T-helper 2 cell treated with Interferon-gamma antibody and Interleukin-4, amounts not matched to agents 5 μg/mL and 100 μg/mL, for 36 hours (primary cell): Measurements from ENCODE around the gene TMEM126B.
"Not testable (repeated sequence)": the region's sequence is repeated elsewhere in the genome, so short reads cannot be mapped to it uniquely, and the experiment has no call there.

Experiments
- DNase-seq: peaks from one replicate; pipeline ENCODE4 v3.0.0; 2021; ENCODE audit warnings: low spot score
- H3K27ac Mint-ChIP-seq: one replicate; pipeline ENCODE4 v1.8.0; 2021; ENCODE audit warnings: mild to moderate bottlenecking, mixed read lengths
- H3K27me3 Mint-ChIP-seq: one replicate; pipeline ENCODE4 v1.8.0; 2021; ENCODE audit warnings: low read depth, mixed read lengths
- H3K36me3 Mint-ChIP-seq: one replicate; pipeline ENCODE4 v1.8.0; 2021; ENCODE audit warnings: low read depth, mixed read lengths
- H3K4me1 Mint-ChIP-seq: one replicate; pipeline ENCODE4 v1.8.0; 2021; ENCODE audit warnings: low read depth, mixed read lengths
- H3K4me3 Mint-ChIP-seq: one replicate; pipeline ENCODE4 v1.8.0; 2022; ENCODE audit warnings: mild to moderate bottlenecking, moderate library complexity, mixed read lengths
- H3K9me3 Mint-ChIP-seq: one replicate; pipeline ENCODE4 v1.8.0; 2021; ENCODE audit warnings: mixed read lengths

TMEM126B gene

DNA sequence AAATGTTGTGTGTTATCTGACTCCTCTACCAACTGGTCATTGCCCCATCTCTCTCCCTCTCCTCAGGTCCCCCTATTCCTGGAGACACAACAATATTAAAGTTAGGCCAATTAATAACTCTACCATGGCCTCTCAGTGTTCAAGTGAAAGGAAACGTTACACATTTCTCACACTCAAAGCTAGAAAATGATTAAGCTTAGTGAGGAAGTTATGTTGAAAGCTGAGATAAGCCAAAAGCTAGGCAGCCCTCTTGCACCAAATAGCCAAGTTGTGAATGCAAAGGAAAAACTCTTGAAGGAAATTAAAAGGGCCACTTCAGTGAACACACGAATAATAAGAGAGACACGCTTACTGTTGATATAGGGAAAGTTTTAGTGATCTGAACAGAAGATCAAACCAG is 8.1 kb upstream of the TMEM126B start:
- H3K9me3 Mint-ChIP-seq, result no peaks in the 10 kb centered on the region
- H3K27me3 Mint-ChIP-seq, result peaks cover 4% of the 10 kb centered on the region
- H3K27ac Mint-ChIP-seq, result no peak overlapping the region
- H3K4me3 Mint-ChIP-seq, result no peak overlapping the region
- H3K4me1 Mint-ChIP-seq, result peaks cover 7% of the 10 kb centered on the region
- no peaks in the 10 kb centered on the region for H3K36me3 Mint-ChIP-seq
- no peak for DNase-seq

GRCh38 chr11:85626496-85626895 is 1.9 kb upstream of the TMEM126B start:
- peak overlapping the region; percentile 96 for H3K4me3 Mint-ChIP-seq
- no peaks in the 10 kb centered on the region for H3K9me3 Mint-ChIP-seq
- H3K4me1 Mint-ChIP-seq, result peaks cover 28% of the 10 kb centered on the region
- peaks cover 4% of the 10 kb centered on the region for H3K27me3 Mint-ChIP-seq
- H3K27ac Mint-ChIP-seq, result no peak overlapping the region
- H3K36me3 Mint-ChIP-seq, result peaks cover 7% of the 10 kb centered on the region
- DNase-seq, result no peak

DNA sequence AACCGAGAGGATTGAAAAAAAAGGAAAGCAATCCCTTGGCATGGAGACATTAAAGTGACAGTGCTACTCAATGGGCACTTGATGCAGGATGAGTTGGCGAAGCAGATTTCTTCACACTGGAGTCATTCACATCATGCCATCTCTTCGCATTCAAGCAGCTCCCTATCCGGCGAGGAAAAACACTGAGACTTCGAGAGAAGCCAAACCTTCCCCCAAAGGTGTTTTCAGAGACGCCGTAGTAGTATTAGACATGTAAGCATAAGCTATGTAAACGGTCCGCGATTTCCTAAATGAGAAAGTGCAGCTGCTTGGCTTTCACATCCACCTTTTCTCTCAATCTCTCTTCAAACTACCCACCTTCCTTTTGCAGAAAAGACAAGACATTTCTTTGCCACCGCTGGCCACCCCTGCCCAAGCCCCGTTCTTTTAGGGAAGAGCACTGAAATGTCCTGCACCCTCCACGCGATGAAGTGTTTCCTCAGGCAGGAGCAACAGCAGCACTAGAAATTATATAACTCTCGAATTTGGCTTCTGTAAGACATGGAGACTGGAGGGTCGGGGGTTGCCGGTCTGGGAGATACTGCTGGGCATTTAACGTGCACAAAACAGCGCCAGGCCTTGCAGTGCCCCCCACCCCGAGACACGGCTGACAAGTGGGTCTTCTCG is 928 bp upstream of the TMEM126B start, which contains the start of gene DLG2:
TSS of gene DLG2 (minus strand) at position 13 of the 666 bp plus-strand sequence.
- Mint-ChIP-seq H3K9me3 (no peaks in the 10 kb centered on the region), H3K27ac (peak within 1 kb of the TSS; percentile 90), H3K4me3 (peak within 1 kb of the TSS; percentile 96), H3K36me3 (peaks cover 14% of the 10 kb centered on the region), H3K27me3 (peaks cover 4% of the 10 kb centered on the region), H3K4me1 (peaks cover 26% of the 10 kb centered on the region)
- peak; percentile 10 for DNase-seq

DNA sequence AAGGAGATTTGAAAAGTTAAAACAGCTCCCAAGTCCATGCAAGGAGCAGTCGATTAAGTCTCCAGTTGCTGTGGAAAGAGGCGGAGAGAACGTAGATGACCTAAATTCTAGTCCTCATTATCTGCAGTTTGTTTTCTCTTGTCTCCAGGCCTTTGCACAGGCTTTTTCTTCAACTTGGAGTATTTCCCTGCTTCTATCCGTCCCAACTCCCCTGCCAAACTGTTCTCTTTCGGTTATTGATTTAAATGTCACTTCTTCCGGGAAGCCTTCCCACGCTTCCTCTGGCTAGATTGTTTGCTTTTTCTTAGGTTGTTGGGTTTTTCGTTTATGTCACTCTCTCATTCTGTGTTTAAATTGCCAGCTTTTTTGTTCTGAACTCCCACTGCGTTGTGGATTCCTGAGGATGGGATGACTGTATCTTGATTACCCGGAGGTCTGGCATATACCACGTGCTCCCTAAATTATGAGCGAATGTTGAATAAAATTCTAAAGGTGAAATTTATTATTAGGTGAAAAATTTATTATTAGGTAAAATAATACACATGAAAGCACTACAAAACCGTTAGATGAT is 463 bp downstream of the TMEM126B start:
- H3K27me3 Mint-ChIP-seq, result peaks cover 4% of the 10 kb centered on the region
- peaks cover 26% of the 10 kb centered on the region for H3K4me1 Mint-ChIP-seq
- H3K36me3 Mint-ChIP-seq, result peaks cover 20% of the 10 kb centered on the region
- H3K4me3 Mint-ChIP-seq, result peak overlapping the region; percentile 96
- H3K27ac Mint-ChIP-seq, result peak overlapping the region; percentile 90
- DNase-seq, result peak; percentile 41
- H3K9me3 Mint-ChIP-seq, result no peaks in the 10 kb centered on the region

- DNase-seq, result no peak
- no peaks in the 10 kb centered on the region for H3K27me3 Mint-ChIP-seq
- no peak overlapping the region for H3K27ac Mint-ChIP-seq
- no peak overlapping the region for H3K4me3 Mint-ChIP-seq
- H3K9me3 Mint-ChIP-seq, result no peaks in the 10 kb centered on the region
- peaks cover 1% of the 10 kb centered on the region for H3K4me1 Mint-ChIP-seq
- peaks cover 37% of the 10 kb centered on the region for H3K36me3 Mint-ChIP-seq
These were observed 6.4 kb downstream of the TMEM126B start for GRCh38 chr11:85634747-85635146.

DNA sequence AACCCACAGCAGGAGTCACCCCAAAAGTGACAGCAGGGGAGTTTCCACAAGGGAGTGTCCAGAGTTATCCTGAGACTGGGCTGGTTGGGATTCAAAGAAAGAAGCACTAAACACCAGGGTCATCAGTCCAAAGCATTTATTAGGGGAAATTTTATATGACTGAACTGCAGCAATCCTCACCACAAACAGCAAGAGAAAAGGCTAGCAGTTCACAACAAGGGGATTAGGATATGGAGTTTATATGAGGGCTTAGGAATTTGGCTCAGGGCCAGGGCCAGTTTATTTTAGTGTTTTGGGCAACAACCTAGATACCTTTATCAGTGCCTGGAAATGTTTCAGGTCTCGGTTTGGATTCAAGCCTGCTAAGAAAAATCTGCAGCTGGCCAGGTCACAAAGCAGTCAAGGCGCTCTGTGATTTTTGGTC is 14.8 kb downstream of the TMEM126B start:
- DNase-seq, result no peak
- no peak overlapping the region for H3K4me3 Mint-ChIP-seq
- H3K27me3 Mint-ChIP-seq, result peaks cover 28% of the 10 kb centered on the region
- no peaks in the 10 kb centered on the region for H3K9me3 Mint-ChIP-seq
- H3K4me1 Mint-ChIP-seq, result no peaks in the 10 kb centered on the region
- H3K36me3 Mint-ChIP-seq, result peaks cover 8% of the 10 kb centered on the region
- H3K27ac Mint-ChIP-seq, result no peak overlapping the region

DNA sequence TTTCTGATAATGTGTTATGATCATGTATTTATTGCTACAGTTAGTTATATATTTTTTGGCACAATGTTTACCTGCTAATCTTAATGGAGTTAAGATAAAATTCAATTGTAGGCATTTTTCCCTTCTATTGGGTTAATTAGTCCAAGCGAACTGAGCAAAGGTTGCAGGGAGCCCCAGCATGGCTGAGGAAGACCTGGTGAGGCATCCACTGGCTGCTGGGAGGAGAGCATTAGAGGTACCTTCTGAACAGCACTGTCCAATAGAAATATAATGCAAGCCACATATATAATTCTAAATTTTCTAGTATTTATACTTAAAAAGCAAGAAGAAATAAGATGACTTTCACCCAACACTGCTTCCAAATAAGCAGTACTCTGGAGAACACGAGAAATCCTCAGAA is 18.7 kb downstream of the TMEM126B start:
- DNase-seq, result no peak
- peaks cover 15% of the 10 kb centered on the region for H3K4me1 Mint-ChIP-seq
- H3K9me3 Mint-ChIP-seq, result no peaks in the 10 kb centered on the region
- peaks cover 28% of the 10 kb centered on the region for H3K27me3 Mint-ChIP-seq
- peak overlapping the region; percentile 96 for H3K27ac Mint-ChIP-seq
- peak overlapping the region; percentile 97 for H3K4me3 Mint-ChIP-seq
- H3K36me3 Mint-ChIP-seq, result peaks cover 5% of the 10 kb centered on the region

- peak within 1 kb of the TSS; percentile 96 for H3K27ac Mint-ChIP-seq
These were observed 19.4 kb downstream of the TMEM126B start, which contains the start of gene TMEM126A for GRCh38 chr11:85647604-85648299. Gene TMEM126A, plus strand, starts transcription at chr11:85647967. Its CDS starts 2,289 bp downstream, at chr11:85650256.

GRCh38 chr11:85651118-85651517 is 22.7 kb downstream of the TMEM126B start:
- Mint-ChIP-seq H3K27me3 (no peaks in the 10 kb centered on the region), H3K9me3 (no peaks in the 10 kb centered on the region), H3K4me1 (peaks cover 27% of the 10 kb centered on the region), H3K27ac (no peak overlapping the region), H3K36me3 (peaks cover 14% of the 10 kb centered on the region), H3K4me3 (no peak overlapping the region)
- no peak for DNase-seq

More at GRCh38 chr11:85647604-85648299, 19.4 kb downstream of the TMEM126B start, which contains the start of gene TMEM126A:
- peak; percentile 90 for DNase-seq
- Mint-ChIP-seq H3K36me3 (peaks cover 8% of the 10 kb centered on the region), H3K4me1 (peaks cover 18% of the 10 kb centered on the region), H3K4me3 (peak within 1 kb of the TSS; percentile 97), H3K9me3 (no peaks in the 10 kb centered on the region), H3K27me3 (peaks cover 23% of the 10 kb centered on the region)

DNA sequence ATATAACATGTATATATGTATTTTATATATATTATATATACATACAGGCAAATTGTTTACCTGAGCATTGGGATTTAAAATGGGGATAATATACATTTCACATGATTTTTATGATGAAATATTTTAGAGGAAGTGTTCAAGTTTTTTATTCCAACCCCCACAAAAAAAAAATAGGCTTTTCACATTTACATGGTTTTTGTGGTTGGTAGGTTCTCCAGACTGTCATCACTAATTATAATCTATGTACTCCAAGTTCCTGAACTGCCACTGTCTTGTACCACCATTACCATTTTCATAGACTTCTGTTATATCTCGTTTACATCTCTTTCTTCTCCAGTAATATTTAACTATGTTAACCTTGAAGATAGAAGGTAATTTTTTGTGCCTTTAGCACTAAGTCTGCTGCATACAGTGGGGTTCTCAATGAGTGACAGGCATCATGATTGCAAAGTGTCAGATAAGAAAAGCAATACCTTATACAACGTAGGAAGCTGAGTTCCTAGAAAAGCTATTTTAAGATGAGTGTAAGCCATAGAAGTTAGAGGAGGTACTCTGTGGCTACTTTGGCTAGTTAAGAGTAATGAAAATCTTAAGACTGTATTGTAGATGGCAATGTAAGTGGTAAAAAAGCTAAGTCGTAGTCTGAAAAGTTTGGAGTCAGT is 24.5 kb downstream of the TMEM126B start:
- Mint-ChIP-seq H3K27ac (peak overlapping the region; percentile 22), H3K27me3 (no peaks in the 10 kb centered on the region), H3K4me3 (no peak overlapping the region), H3K9me3 (no peaks in the 10 kb centered on the region), H3K4me1 (peaks cover 30% of the 10 kb centered on the region), H3K36me3 (peaks cover 25% of the 10 kb centered on the region)
- no peak for DNase-seq

- not testable (repeated sequence) for H3K27me3 Mint-ChIP-seq, DNase-seq, H3K27ac Mint-ChIP-seq, H3K9me3 Mint-ChIP-seq, H3K4me3 Mint-ChIP-seq
- H3K36me3 Mint-ChIP-seq, result peaks cover 34% of the 10 kb centered on the region
- H3K4me1 Mint-ChIP-seq, result peaks cover 32% of the 10 kb centered on the region
These were observed 25.9 kb downstream of the TMEM126B start for GRCh38 chr11:85654343-85654742.

GRCh38 chr11:85656777-85657176 is 28.4 kb downstream of the TMEM126B start:
- Mint-ChIP-seq H3K4me3 (no peak overlapping the region), H3K36me3 (peaks cover 54% of the 10 kb centered on the region), H3K27ac (no peak overlapping the region)

DNA sequence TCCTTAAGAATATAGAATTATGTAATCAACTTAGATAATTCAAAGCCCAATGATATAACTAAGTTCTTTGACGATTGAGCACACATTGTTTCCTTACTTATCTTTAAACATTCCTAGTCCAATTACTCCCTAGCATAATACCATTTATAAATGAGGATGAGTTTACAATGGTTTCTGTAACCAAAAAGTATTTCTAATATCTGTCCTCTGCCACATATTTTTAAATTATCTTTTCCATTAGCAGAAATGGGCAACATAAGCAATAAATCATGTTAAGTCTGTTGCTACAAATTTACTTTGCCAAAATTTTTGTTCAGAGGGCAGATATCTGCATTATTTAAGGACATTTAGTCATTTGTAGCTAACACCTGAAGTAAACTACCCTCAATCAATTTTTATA is 29.8 kb downstream of the TMEM126B start:
- no peaks in the 10 kb centered on the region for H3K9me3 Mint-ChIP-seq
- H3K27ac Mint-ChIP-seq, result no peak overlapping the region
- no peaks in the 10 kb centered on the region for H3K27me3 Mint-ChIP-seq
- H3K36me3 Mint-ChIP-seq, result peaks cover 61% of the 10 kb centered on the region
- H3K4me3 Mint-ChIP-seq, result no peak overlapping the region
- DNase-seq, result no peak
- H3K4me1 Mint-ChIP-seq, result peaks cover 44% of the 10 kb centered on the region

More at GRCh38 chr11:85656777-85657176, 28.4 kb downstream of the TMEM126B start:
- Mint-ChIP-seq H3K9me3 (no peaks in the 10 kb centered on the region), H3K4me1 (peaks cover 46% of the 10 kb centered on the region), H3K27me3 (no peaks in the 10 kb centered on the region)
- no peak for DNase-seq
